Measurements from ENCODE around the gene TRIM9. TPM values are rescaled to one million over a fixed set of nuclear protein-coding genes. Genes with fewer than 3 reads are reported as not detected.

Gene TRIM9
- 1.9 TPM for polyA plus RNA-seq (2013, experiment 1 of 2)
- 2.2 TPM for polyA plus RNA-seq (2013, experiment 2 of 2)

DNA sequence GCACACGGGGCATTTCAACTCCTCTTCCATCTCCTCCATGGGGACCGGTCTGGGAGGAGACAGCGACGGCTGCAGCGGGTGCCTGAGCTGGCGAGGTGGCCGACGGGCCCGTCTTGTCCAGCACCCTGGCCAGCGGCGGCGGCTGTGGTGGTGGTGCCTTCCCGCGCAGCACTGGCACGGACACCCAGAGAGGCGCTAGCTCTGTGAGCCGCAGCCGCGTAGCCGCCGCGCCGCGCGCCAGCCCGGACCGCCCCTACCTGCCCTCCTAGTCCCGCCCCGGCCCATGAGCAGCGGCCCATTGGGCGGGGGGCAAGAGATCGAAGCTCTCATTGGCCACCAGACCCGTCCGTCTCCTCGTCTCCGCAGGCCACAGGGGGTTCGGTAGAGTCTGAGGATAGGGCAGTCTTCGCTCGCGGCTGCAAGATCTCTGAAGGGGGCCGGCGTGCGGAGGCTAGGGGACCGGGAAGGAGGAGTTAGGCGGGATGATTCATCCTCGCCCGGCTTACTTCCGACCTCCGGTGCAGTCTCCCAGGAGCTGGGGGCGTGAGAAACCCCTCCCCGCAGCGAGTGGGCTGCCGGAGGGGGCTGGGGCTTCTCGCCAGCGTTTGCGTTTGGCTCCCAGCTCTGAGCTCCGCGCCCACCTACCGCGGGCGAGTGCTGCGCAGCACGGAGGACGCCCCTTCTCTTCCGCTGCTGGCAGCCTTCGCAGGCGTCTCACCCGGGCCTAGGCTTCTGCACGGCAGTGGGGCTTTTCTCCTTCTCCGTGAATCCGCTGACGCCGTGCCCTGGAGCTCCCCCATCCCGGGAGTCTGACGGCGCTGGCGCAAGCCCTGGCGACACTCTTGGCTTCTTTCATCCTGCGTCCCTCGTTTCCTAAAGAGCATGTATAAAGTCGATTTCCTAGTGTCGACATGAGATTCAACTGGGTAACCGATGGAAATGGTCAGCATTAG, at the start of gene TRIM9:
Gene TRIM9, minus strand, starts transcription at position 205 of the 953 bp plus-strand sequence. Its CDS starts 166 bp downstream, at position 39.
- under 1% methylated on average over 83 of the region's 83 CpGs for WGBS

DNA sequence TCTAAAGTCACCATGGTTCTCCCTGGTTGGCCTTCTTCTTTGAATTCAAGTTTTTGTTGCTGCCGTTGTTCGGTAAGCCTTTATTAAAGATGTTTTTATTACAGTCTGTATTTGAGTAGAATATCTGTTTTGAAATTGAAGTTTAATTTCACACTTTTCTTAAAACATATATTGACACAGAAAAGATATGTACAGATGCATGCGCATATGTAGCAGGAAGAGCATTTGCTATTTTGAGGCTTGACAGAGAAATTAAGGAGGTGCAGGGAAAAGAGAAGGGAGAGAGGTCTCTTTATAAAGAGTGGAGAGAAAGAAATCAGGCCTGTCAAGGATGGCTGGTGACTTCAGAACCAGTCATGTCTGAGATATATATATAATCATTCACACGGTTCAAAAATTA, 46.0 kb upstream of the TRIM9 start:
- no peaks in the 10 kb centered on the region for H3K36me3 ChIP-seq (ENCODE audit: insufficient read depth, low read length)
- over 99% methylated on average over 4 of the region's 4 CpGs for WGBS
- H3K9ac ChIP-seq (ENCODE audit: low read depth, low read length) = no peak overlapping the region
- 0 out of 2 replicates have a peak, but pooled peaks cover 3% of the 10 kb centered on the region for H3K9me3 ChIP-seq (ENCODE audit: insufficient read depth, low read depth, low read length)
- no peak overlapping the region for H3K27ac ChIP-seq (ENCODE audit: low read depth, low read length)
- no peaks in the 10 kb centered on the region for H3K27me3 ChIP-seq (ENCODE audit: insufficient read depth, low read length)
- peaks cover 29% of the 10 kb centered on the region for H3K4me1 ChIP-seq (ENCODE audit: insufficient read depth, low read length)
- H3K4me3 ChIP-seq (ENCODE audit: low read length) = no peak overlapping the region

More for the DNA sequence above, at the start of gene TRIM9:
- Histone ChIP-seq H3K27ac (ENCODE audit: low read depth, low read length) (no peak within 1 kb of the TSS), H3K27me3 (ENCODE audit: insufficient read depth, low read length) (peaks cover 60% of the 10 kb centered on the region), H3K4me1 (ENCODE audit: insufficient read depth, low read length) (peaks cover 8% of the 10 kb centered on the region; the same call in 1 of the 2 replicates), H3K9ac (ENCODE audit: low read depth, low read length) (peak within 1 kb of the TSS; percentile 23; the same call in 1 of the 2 replicates), H3K9me3 (ENCODE audit: insufficient read depth, low read depth, low read length) (no peaks in the 10 kb centered on the region), H3K36me3 (ENCODE audit: insufficient read depth, low read length) (no peaks in the 10 kb centered on the region), H3K4me3 (ENCODE audit: low read length) (peak within 1 kb of the TSS; percentile 68)

DNA sequence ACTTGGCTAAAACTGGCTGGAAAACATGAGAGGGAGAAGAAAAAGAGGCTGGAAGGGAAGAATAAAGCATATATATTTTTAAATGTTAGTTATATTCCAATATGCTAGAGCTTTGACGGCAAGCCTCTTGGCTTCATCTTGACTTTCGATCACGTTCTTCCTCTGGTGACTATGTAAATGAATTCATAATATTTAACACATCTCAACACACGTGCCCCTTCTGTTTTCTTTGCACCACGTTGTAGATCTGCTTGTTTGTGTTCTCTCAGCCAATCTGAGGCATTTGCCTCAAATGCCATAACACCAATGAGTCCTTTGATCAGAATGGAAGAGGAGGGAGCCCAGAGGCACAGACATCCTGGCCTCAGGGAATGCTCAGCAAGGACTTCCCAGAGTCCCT, 45.4 kb upstream of the TRIM9 start:
- H3K27ac ChIP-seq (ENCODE audit: low read depth, low read length) = no peak overlapping the region
- H3K27me3 ChIP-seq (ENCODE audit: insufficient read depth, low read length) = no peaks in the 10 kb centered on the region
- no peak overlapping the region for H3K9ac ChIP-seq (ENCODE audit: low read depth, low read length)
- peaks cover 29% of the 10 kb centered on the region for H3K4me1 ChIP-seq (ENCODE audit: insufficient read depth, low read length)
- WGBS = 88% methylated on average over 5 of the region's 5 CpGs
- no peak overlapping the region for H3K4me3 ChIP-seq (ENCODE audit: low read length)
- H3K36me3 ChIP-seq (ENCODE audit: insufficient read depth, low read length) = no peaks in the 10 kb centered on the region
- H3K9me3 ChIP-seq (ENCODE audit: insufficient read depth, low read depth, low read length) = 0 out of 2 replicates have a peak, but pooled peaks cover 3% of the 10 kb centered on the region

DNA sequence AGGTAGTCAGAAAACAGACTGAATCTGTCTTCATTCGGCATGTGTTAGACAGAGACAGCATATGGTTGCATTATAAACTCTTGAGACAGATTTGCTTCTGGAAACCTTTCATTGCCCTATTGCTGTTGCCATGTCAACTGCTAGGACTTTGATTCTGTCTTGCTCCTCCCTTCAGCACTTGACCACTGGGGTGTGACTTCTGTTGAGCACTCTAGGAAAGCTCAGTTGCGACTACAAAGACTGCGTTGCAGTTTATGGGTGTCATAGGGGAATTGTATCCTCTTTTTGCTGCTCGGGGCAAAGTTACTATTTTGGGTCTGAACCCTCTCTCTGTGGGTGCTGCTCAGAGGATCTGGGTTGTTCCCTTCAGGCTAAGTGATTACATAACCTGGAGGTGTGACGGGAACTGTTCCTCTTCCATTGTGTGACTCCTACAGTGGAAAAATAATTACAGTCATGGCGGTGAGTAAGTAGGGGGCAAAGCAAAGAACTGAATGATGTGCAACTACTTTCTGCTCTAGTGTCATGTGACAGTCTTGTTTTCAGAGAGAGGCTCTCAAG, 44.3 kb upstream of the TRIM9 start:
- H3K4me3 ChIP-seq (ENCODE audit: low read length) = no peak overlapping the region
- H3K9ac ChIP-seq (ENCODE audit: low read depth, low read length) = no peak overlapping the region
- H3K27ac ChIP-seq (ENCODE audit: low read depth, low read length) = peak overlapping the region; percentile 59; the same call in 1 of the 2 replicates
- 0 out of 2 replicates have a peak, but pooled peaks cover 3% of the 10 kb centered on the region for H3K9me3 ChIP-seq (ENCODE audit: insufficient read depth, low read depth, low read length)
- H3K36me3 ChIP-seq (ENCODE audit: insufficient read depth, low read length) = no peaks in the 10 kb centered on the region
- H3K4me1 ChIP-seq (ENCODE audit: insufficient read depth, low read length) = peaks cover 29% of the 10 kb centered on the region
- H3K27me3 ChIP-seq (ENCODE audit: insufficient read depth, low read length) = no peaks in the 10 kb centered on the region
- WGBS = 91% methylated on average over 6 of the region's 6 CpGs

DNA sequence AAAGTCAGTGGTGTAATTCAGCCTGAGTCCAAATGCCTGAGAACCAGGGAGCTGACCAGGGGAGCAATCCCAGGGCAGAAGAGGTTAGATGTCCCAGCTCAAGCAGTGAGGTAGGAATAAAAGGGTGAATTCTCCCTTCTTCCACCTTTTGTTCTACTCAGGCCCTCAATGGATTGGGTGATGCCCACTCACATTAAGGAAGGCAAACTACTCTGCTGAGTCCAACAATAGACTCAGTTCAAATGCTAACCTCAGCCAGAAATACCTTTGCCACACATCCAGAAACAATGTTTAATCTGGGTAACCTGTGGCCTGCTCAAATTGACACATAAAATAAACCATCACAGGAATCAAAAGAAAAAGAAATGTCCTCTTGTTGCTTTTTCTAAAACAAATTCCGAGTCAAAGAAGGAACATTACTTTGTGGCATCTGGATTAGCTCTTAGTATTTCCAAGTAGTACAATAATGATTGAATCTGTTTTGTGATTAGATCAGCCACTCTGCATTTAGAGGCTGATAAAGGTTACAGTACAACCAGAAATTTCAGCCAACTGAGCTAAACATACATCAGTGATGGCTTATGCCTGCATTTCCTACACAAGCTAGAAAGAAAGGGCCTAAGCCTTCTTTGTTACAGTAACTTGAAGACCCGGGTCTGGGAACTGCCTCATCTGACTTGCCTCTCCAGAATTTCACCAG, 43.6 kb upstream of the TRIM9 start:
- Histone ChIP-seq H3K9me3 (ENCODE audit: insufficient read depth, low read depth, low read length) (0 out of 2 replicates have a peak, but pooled peaks cover 3% of the 10 kb centered on the region), H3K36me3 (ENCODE audit: insufficient read depth, low read length) (no peaks in the 10 kb centered on the region), H3K27ac (ENCODE audit: low read depth, low read length) (peak overlapping the region; percentile 59), H3K9ac (ENCODE audit: low read depth, low read length) (no peak overlapping the region), H3K4me1 (ENCODE audit: insufficient read depth, low read length) (peaks cover 29% of the 10 kb centered on the region), H3K27me3 (ENCODE audit: insufficient read depth, low read length) (no peaks in the 10 kb centered on the region), H3K4me3 (ENCODE audit: low read length) (no peak overlapping the region)
- 85% methylated on average over 2 of the region's 2 CpGs for WGBS

DNA sequence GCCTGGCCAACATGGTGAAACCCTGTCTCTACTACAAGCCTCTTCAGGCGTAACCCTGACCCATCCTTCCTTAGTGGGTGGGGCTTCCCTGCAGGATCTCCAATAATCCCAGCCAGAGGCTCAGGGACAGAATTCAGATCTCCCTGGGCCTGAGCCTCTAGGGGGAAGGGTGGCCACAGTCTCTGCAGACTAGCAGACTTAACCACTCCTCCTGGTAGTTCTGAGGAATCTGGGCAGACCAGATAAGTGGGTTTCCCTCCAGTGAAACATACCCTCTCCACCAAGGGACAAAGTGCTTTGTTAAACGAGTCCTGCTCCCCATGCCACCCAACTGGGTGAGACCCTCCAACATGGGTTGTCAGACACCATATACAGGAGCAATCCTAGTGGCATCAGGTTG, 36.6 kb upstream of the TRIM9 start:
- Histone ChIP-seq H3K27me3 (ENCODE audit: insufficient read depth, low read length) (no peaks in the 10 kb centered on the region), H3K9me3 (ENCODE audit: insufficient read depth, low read depth, low read length) (no peaks in the 10 kb centered on the region), H3K4me1 (ENCODE audit: insufficient read depth, low read length) (no peaks in the 10 kb centered on the region), H3K4me3 (ENCODE audit: low read length) (no peak overlapping the region), H3K27ac (ENCODE audit: low read depth, low read length) (no peak overlapping the region), H3K9ac (ENCODE audit: low read depth, low read length) (no peak overlapping the region), H3K36me3 (ENCODE audit: insufficient read depth, low read length) (no peaks in the 10 kb centered on the region)
- WGBS = 97% methylated on average over 2 of the region's 2 CpGs

DNA sequence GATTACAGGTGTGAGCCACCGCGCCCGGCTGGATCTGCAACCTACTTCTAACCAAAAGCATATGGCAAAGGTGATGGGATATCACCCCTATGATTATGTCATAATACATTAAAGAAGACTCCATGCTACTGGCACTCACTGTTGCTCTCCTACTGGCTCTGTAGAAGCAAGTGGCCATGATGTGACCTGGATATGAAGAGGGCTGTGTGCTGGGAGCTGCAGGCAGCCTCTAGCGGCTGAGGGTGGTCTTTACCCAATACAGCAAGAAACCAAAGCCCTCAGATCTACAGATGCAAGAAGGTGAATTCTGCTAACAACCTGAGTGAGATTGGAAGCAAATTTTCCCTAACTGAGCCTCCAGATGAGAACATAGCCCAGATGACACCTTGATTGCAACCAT, 34.2 kb upstream of the TRIM9 start:
- H3K36me3 ChIP-seq (ENCODE audit: insufficient read depth, low read length) = no peaks in the 10 kb centered on the region
- no peaks in the 10 kb centered on the region for H3K27me3 ChIP-seq (ENCODE audit: insufficient read depth, low read length)
- no peak overlapping the region for H3K4me3 ChIP-seq (ENCODE audit: low read length)
- H3K27ac ChIP-seq (ENCODE audit: low read depth, low read length) = no peak overlapping the region
- H3K9ac ChIP-seq (ENCODE audit: low read depth, low read length) = no peak overlapping the region
- no peaks in the 10 kb centered on the region for H3K9me3 ChIP-seq (ENCODE audit: insufficient read depth, low read depth, low read length)
- WGBS = 83% methylated on average over 1 of the region's 4 CpGs
- no peaks in the 10 kb centered on the region for H3K4me1 ChIP-seq (ENCODE audit: insufficient read depth, low read length)

DNA sequence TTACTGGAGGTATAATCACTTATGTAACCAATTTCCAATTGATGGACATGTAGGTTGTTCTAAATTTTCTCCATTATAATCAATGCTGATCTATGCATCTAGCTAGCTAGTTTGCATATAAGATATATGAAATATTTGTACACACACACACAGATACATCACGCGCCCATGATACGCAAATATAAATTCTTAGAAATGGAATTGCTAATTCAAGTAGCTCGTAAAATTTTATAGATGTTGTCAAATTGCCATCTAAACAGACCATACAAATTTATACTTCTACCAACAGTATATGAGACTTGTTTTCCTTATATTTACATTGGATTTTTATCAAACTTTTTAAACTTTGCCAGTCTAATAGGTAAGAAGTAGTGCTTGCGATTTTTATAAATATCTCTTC, 29.1 kb upstream of the TRIM9 start:
- H3K9ac ChIP-seq (ENCODE audit: low read depth, low read length) = no peak overlapping the region
- H3K27ac ChIP-seq (ENCODE audit: low read depth, low read length) = no peak overlapping the region
- no peaks in the 10 kb centered on the region for H3K36me3 ChIP-seq (ENCODE audit: insufficient read depth, low read length)
- no peak overlapping the region for H3K4me3 ChIP-seq (ENCODE audit: low read length)
- H3K9me3 ChIP-seq (ENCODE audit: insufficient read depth, low read depth, low read length) = no peaks in the 10 kb centered on the region
- no peaks in the 10 kb centered on the region for H3K27me3 ChIP-seq (ENCODE audit: insufficient read depth, low read length)
- WGBS = 90% methylated on average over 5 of the region's 5 CpGs
- peaks cover 35% of the 10 kb centered on the region for H3K4me1 ChIP-seq (ENCODE audit: insufficient read depth, low read length)

DNA sequence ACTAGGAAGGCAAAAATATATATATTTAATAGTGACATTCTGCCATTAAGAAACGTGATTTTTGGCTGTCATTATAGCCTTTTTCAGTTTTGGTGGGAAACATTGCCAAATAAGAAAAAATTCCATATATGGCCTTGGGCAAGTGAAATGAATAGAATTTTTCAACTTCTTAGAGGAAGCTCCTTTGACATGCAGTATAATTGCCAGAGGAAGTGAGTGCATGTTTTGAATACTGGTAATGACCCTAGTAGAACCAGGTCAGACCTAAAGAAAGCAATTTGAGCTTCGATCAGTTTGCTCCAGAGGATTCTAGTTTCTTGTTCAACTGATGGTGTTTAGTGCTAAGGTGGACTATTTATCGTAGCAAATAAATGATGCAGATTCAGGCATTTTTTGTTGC, 26.2 kb upstream of the TRIM9 start:
- Histone ChIP-seq H3K36me3 (ENCODE audit: insufficient read depth, low read length) (no peaks in the 10 kb centered on the region), H3K4me3 (ENCODE audit: low read length) (no peak overlapping the region), H3K27ac (ENCODE audit: low read depth, low read length) (peak overlapping the region; percentile 14; the same call in 1 of the 2 replicates), H3K4me1 (ENCODE audit: insufficient read depth, low read length) (peaks cover 35% of the 10 kb centered on the region), H3K27me3 (ENCODE audit: insufficient read depth, low read length) (no peaks in the 10 kb centered on the region), H3K9me3 (ENCODE audit: insufficient read depth, low read depth, low read length) (no peaks in the 10 kb centered on the region), H3K9ac (ENCODE audit: low read depth, low read length) (no peak overlapping the region)
- 75% methylated on average over 3 of the region's 3 CpGs for WGBS

DNA sequence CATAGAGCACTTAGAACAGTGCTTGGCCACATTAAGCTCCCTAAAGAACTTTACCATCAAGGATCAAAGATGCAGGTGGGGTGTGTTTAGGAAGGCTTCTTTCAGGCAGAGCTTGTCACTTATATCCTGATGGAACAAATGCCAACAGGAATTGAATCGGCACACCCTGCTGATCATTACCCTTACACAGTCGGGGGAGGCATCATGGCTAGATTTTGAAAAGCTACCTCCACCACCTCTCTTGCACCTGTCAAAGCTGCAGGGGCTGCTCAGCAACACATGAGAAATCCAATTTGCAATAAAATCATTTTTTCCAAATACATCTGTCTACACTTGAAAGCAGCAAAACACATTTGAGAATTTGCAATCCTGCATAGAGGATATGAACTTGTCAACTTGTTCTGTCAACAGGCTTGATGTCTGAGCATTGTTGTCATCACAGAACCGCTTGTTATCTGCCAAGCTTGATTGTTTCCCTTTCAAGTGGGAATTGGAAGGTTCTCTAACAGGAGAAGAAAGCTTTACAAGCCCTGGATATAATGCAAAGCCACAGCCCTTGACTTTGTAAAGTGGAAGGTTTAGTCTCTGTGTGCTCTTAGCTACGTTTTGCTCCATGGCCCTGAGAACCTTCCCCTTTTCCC, 24.6 kb upstream of the TRIM9 start:
- Histone ChIP-seq H3K36me3 (ENCODE audit: insufficient read depth, low read length) (no peaks in the 10 kb centered on the region), H3K4me3 (ENCODE audit: low read length) (no peak overlapping the region), H3K27me3 (ENCODE audit: insufficient read depth, low read length) (no peaks in the 10 kb centered on the region)

More for the DNA sequence above, 24.6 kb upstream of the TRIM9 start:
- Histone ChIP-seq H3K27ac (ENCODE audit: low read depth, low read length) (no peak overlapping the region), H3K9me3 (ENCODE audit: insufficient read depth, low read depth, low read length) (no peaks in the 10 kb centered on the region), H3K4me1 (ENCODE audit: insufficient read depth, low read length) (peaks cover 35% of the 10 kb centered on the region), H3K9ac (ENCODE audit: low read depth, low read length) (no peak overlapping the region)
- 69% methylated on average over 4 of the region's 4 CpGs for WGBS
